ENCODE results near the gene OPTC.

OPTC gene

GRCh38 chr1:203464226-203464625, 29.7 kb upstream of the OPTC start:
- Histone ChIP-seq H3K36me3 (replicated peaks; ENCODE audit: insufficient read depth, low read length) (no peaks in the 10 kb centered on the region), H3K4me2 (ENCODE audit: low read depth, low read length) (no peak overlapping the region), H3K27ac (ENCODE audit: low read length) (no peak overlapping the region), H3K4me1 (ENCODE audit: low read length) (peaks cover 21% of the 10 kb centered on the region), H3K4me3 (ENCODE audit: low read length) (no peak overlapping the region), H3F3A (ENCODE audit: insufficient read depth, low read length) (no peaks in the 10 kb centered on the region), H3K9ac (ENCODE audit: low read length) (no peak overlapping the region), H2AFZ (ENCODE audit: low read length) (no peak overlapping the region), H3K9me3 (replicated peaks; ENCODE audit: insufficient read depth, low read length) (no peaks in the 10 kb centered on the region), H3K79me2 (ENCODE audit: low read length) (no peaks in the 10 kb centered on the region), H4K20me1 (ENCODE audit: insufficient read depth, low read length) (no peaks in the 10 kb centered on the region), H3K27me3 (replicated peaks; ENCODE audit: insufficient read depth, low read length) (no peaks in the 10 kb centered on the region), H3K9me2 (replicated peaks; ENCODE audit: insufficient read depth, low read length) (no peaks in the 10 kb centered on the region)
- TF ChIP-seq CTCF (IDR thresholded peaks at IDR 0.05; ENCODE audit: low read length), result no peak
- no peak for TF ChIP-seq EZH2 (optimal IDR thresholded peaks at IDR 0.05; ENCODE audit: low read depth, low read length)
- TF ChIP-seq EZH2phosphoT487 (IDR thresholded peaks at IDR 0.05; ENCODE audit: low read length), result no peak
- DNase-seq, result no peak

- Histone ChIP-seq H3K4me3 (ENCODE audit: low read length) (no peak overlapping the region), H3K4me1 (ENCODE audit: low read length) (peaks cover 21% of the 10 kb centered on the region), H3K9me3 (replicated peaks; ENCODE audit: insufficient read depth, low read length) (no peaks in the 10 kb centered on the region), H2AFZ (ENCODE audit: low read length) (no peak overlapping the region), H3K9ac (ENCODE audit: low read length) (no peak overlapping the region), H3K27me3 (replicated peaks; ENCODE audit: insufficient read depth, low read length) (no peaks in the 10 kb centered on the region), H3K9me2 (replicated peaks; ENCODE audit: insufficient read depth, low read length) (no peaks in the 10 kb centered on the region), H3K79me2 (ENCODE audit: low read length) (no peaks in the 10 kb centered on the region), H3F3A (ENCODE audit: insufficient read depth, low read length) (no peaks in the 10 kb centered on the region), H3K27ac (ENCODE audit: low read length) (no peak overlapping the region), H4K20me1 (ENCODE audit: insufficient read depth, low read length) (no peaks in the 10 kb centered on the region), H3K36me3 (replicated peaks; ENCODE audit: insufficient read depth, low read length) (no peaks in the 10 kb centered on the region), H3K4me2 (ENCODE audit: low read depth, low read length) (no peak overlapping the region)
- DNase-seq, result no peak
- TF ChIP-seq CTCF (IDR thresholded peaks at IDR 0.05; ENCODE audit: low read length) (no peak), EZH2 (optimal IDR thresholded peaks at IDR 0.05; ENCODE audit: low read depth, low read length) (no peak), EZH2phosphoT487 (IDR thresholded peaks at IDR 0.05; ENCODE audit: low read length) (no peak)
Measured at GRCh38 chr1:203464743-203465142, 29.2 kb upstream of the OPTC start.

GRCh38 chr1:203465146-203465798, 28.7 kb upstream of the OPTC start:
- no peaks in the 10 kb centered on the region for H3K9me2 ChIP-seq (replicated peaks; ENCODE audit: insufficient read depth, low read length)
- H3K27me3 ChIP-seq (replicated peaks; ENCODE audit: insufficient read depth, low read length), result no peaks in the 10 kb centered on the region
- H3K9me3 ChIP-seq (replicated peaks; ENCODE audit: insufficient read depth, low read length), result no peaks in the 10 kb centered on the region
- H3K27ac ChIP-seq (ENCODE audit: low read length), result no peak overlapping the region
- no peak overlapping the region for H3K4me3 ChIP-seq (ENCODE audit: low read length)
- TF ChIP-seq CTCF (IDR thresholded peaks at IDR 0.05; ENCODE audit: low read length) (no peak), EZH2 (optimal IDR thresholded peaks at IDR 0.05; ENCODE audit: low read depth, low read length) (no peak), EZH2phosphoT487 (IDR thresholded peaks at IDR 0.05; ENCODE audit: low read length) (no peak)
- no peaks in the 10 kb centered on the region for H3K79me2 ChIP-seq (ENCODE audit: low read length)
- peaks cover 21% of the 10 kb centered on the region for H3K4me1 ChIP-seq (ENCODE audit: low read length)
- no peaks in the 10 kb centered on the region for H3F3A ChIP-seq (ENCODE audit: insufficient read depth, low read length)
- no peak overlapping the region for H3K9ac ChIP-seq (ENCODE audit: low read length)
- DNase-seq, result no peak
- H3K36me3 ChIP-seq (replicated peaks; ENCODE audit: insufficient read depth, low read length), result no peaks in the 10 kb centered on the region
- H3K4me2 ChIP-seq (ENCODE audit: low read depth, low read length), result no peak overlapping the region
- no peaks in the 10 kb centered on the region for H4K20me1 ChIP-seq (ENCODE audit: insufficient read depth, low read length)
- H2AFZ ChIP-seq (ENCODE audit: low read length), result no peak overlapping the region
